GM12873 (cell line): Measurements from ENCODE around the gene KLF6.

Source experiments
- CTCF ChIP-seq: IDR thresholded peaks from 2 replicates; pipeline ENCODE4 v1.5.1; 2012; ENCODE audit warnings: low read depth, mild to moderate bottlenecking, moderate library complexity, low read length, control low read depth; ENCODE audit not compliant: insufficient read depth; ENCODE audit errors: missing control alignments

Gene KLF6

DNA sequence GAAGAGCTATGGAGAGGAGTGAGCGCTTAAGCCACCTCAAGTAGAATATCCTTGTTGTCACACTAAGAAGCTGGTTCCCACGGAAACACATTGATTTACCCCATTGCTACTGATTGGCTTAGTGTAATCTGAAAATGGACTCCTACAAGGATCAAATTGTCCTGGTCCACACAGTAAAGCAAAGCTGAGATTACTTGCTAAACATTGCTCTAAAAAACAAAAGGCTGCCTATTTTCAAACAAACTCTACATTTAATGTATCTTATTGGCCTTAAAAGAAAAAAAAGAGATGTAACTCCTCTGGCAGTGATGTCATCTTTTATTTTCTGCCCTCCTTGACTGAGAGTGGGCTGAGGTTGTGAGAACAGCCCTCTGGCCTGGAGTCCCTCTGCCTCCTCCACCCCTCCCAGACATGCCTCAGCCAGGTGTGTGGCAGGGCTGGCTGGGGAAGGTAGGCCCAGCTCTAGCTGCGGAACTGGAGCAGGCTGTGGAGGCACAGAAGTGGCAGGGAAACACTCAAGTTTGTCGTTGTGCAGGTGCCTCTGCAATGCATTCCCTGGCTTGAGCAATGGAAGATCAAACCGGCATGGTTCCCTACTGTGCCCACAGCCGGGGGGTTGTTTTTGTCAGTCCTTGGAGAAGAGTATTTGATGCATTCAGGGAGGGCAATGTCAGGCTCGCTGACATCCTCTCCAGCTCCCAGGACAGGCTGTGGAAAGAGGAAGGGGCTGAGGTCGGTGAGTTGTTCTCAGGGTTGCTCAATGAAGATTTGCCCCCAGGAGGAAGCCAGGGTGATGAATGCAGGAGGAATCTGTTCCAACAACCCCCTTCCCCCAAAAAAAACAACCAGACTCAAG is 9.1 kb downstream of the KLF6 start:
- no peak for TF ChIP-seq CTCF

DNA sequence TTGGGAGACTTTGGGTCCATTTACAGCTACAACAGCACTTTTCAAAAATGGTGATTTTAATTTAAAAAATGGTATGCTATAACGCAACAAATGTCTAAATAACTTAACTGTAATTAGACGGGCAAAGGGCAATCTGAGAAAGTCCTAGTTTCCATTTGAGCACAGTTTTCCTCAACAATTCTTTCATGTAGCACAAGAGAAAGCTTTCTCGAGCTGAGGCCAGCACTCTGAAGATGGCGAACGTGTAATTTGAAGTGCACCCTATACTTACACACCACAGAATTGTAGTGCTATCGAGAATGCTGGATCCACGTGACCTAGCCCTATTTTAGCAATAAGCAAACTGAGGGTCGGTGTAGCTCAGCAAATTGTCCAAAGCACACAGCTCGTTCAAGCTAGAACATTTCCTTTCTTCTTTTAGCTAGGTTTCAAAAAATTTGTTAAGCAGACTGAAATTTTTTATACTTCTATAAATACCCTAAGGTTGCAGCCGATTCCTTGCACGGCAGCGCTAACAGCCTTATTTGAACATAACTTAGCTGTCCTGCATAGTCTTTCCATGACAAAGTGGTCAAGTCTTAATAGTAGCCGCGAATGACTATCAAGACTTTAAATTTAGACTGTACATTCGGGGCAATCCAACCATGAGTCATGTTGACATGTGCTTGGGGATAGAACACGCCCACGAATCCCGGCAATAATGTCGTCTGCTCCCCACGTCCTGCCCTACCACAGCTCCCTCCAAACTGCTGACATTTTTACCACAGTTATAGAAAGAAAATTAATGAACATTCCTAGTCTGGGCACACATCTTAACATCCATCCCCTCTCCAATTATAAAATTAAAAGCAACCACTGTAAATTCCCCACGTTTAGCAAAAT is 10.0 kb downstream of the KLF6 start:
- no peak for TF ChIP-seq CTCF

- TF ChIP-seq CTCF: no peak
These were observed 10.8 kb downstream of the KLF6 start for GRCh38 chr10:3774018-3774813.

DNA sequence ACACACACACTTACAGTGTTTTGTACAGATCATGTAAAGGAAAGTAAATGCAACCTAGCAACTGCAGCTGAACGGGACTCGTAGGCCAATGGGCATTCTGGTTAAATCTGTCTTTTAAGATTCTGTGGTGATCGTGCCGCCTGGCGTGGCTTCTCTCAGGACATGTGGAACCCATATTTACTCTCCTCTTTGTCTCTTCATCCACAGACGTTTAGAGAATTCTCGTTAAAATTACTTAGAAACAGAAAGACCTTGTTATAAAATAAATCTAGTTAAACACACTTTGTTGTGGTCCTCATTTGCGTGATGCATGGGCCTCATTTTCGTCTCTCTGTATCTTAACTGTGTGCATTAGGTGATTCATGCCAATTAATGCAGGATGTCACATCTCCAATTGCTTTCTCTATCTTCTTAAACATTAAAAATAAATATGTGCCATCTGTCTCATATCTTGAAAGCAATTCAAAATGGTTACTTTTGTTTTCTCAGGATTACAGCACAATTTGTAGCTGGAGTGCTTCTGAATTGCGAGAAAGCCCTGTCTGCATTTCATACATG is 11.5 kb downstream of the KLF6 start:
- no peak for TF ChIP-seq CTCF

- no peak for TF ChIP-seq CTCF
These were observed 12.4 kb downstream of the KLF6 start for GRCh38 chr10:3772361-3773171.

DNA sequence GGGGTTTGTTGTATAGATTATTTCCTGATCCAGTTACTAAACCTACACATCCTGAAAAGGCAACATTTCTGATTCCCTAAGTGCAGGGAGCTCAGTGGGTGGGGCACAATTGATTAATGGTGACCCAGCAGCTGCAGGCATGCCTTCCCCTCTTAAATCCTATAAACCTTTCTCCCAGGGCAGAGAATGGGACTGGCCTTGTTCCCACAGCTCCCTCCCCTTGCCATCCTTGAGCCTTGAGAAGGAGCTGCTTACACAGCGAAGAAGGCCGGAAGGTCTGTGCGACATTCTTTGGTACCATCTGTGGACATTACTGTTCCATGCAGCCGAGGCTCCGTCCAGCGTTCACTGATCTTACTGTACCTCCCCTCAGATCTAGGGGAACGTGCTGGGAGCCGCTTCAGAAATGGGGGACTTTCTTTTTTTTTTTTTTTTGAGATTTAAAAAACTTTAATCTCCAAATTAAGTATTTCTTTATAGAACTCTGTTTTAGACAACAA is 14.3 kb downstream of the KLF6 start:
- no peak for TF ChIP-seq CTCF
